Measurements from ENCODE around the gene CARMIL1. TPM values are rescaled to one million over a fixed set of nuclear protein-coding genes. Genes with fewer than 3 reads are reported as not detected.

CARMIL1 gene
- total and polyA plus RNA-seq, 2 donors from 2014 or later, result 22.3 to 51.1 TPM

DNA sequence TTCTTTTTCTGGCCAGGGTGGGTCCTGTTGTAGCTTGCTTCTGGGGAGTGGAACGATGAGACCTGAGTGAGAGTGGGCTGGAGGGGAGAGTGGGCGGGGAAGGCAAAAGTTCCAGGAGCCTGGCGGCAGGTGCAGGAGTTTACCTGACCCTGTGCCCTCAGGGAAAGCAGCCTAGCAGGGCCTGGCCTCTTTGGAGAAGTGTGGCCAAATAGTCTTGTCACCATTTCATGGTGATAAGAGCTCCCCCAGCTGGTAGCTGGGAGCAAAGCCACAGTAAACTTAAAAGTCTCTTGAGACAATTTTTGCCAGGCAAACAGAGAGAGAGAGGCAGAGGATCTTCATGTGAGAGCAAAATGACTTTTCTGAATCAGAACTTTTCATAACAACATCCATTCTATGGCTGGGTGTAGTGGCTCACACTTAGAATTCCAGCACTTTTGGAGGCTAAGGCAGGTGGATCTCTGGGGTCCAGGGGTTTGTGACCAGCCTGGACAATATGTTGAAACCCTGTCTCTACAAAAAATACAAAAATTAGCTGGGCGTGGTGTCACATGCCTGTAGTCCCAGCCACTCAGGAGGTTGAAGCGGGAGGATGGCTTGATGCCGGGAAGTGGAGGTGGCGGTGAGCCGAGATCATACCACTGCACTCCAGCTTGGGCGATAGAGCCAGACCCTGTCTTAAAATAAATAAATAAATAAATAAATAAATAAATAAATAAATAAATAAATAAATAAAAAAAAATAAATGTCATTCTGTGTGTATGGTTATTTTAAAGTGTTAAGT, 211.0 kb downstream of the CARMIL1 start:
- DNase-seq (peak; percentile 76 to 93 (median 85)), FAIRE-seq (peak; percentile 87)
- intact Hi-C loops (cut with DNase I), result no loop called here
- H3K4me1 ChIP-seq (ENCODE audit: control insufficient read depth in 2 of 3, insufficient read depth in 2 of 3, low read depth in 1 of 3, low read length in 3 of 3), result peaks cover 0 to 3% (median 0%) of the 10 kb centered on the region in 3 donors
- no peak overlapping the region for H3K27ac ChIP-seq (ENCODE audit: low read depth in 2 of 2, low read length in 2 of 2)
- H3K4me3 ChIP-seq (ENCODE audit: low read length in 3 of 3), result no peak overlapping the region
- H3K27me3 ChIP-seq (ENCODE audit: control insufficient read depth, insufficient read depth, low read length), result no peaks in the 10 kb centered on the region
- TF ChIP-seq, protein P1, sequence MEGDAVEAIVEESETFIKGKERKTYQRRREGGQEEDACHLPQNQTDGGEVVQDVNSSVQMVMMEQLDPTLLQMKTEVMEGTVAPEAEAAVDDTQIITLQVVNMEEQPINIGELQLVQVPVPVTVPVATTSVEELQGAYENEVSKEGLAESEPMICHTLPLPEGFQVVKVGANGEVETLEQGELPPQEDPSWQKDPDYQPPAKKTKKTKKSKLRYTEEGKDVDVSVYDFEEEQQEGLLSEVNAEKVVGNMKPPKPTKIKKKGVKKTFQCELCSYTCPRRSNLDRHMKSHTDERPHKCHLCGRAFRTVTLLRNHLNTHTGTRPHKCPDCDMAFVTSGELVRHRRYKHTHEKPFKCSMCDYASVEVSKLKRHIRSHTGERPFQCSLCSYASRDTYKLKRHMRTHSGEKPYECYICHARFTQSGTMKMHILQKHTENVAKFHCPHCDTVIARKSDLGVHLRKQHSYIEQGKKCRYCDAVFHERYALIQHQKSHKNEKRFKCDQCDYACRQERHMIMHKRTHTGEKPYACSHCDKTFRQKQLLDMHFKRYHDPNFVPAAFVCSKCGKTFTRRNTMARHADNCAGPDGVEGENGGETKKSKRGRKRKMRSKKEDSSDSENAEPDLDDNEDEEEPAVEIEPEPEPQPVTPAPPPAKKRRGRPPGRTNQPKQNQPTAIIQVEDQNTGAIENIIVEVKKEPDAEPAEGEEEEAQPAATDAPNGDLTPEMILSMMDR (IDR thresholded peaks at IDR 0.05; ENCODE audit: borderline replicate concordance, extremely low read depth, insufficient read depth), result peak; percentile 87
- no peak overlapping the region for H3K9ac ChIP-seq (ENCODE audit: low read length in 3 of 3)
- H3K36me3 ChIP-seq (ENCODE audit: control insufficient read depth in 2 of 3, insufficient read depth in 3 of 3, low read length in 3 of 3), result peaks cover 0 to 2% (median 0%) of the 10 kb centered on the region in 3 donors
- no peaks in the 10 kb centered on the region for H3K9me3 ChIP-seq (ENCODE audit: control insufficient read depth in 2 of 3, insufficient read depth in 1 of 3, low read length in 3 of 3)

DNA sequence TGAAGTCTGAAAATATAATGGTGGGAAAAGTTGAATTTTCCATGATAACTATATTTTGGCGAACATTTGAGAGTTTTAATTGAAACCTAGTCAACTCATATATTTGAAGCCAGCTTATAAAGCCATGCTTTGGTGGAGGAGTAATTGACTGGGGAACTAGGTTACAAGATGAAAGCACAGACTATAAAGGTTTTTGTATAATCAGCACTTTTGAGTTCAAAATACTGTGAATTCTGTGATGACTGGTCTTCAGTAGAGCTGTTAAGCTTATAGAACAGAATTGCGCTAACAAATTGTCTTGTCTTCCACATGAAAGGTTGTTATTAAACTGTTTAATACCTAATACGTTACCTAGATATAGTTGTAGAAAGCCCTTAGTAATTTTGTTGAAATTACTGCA, 213.8 kb downstream of the CARMIL1 start:
- H3K4me1 ChIP-seq (ENCODE audit: control insufficient read depth in 2 of 3, insufficient read depth in 2 of 3, low read depth in 1 of 3, low read length in 3 of 3), result peaks cover 0 to 3% (median 0%) of the 10 kb centered on the region in 3 donors
- DNase-seq (no peak), FAIRE-seq (no peak)
- no peak overlapping the region for H3K9ac ChIP-seq (ENCODE audit: low read length in 3 of 3)
- TF ChIP-seq, protein P1 (IDR thresholded peaks at IDR 0.05; ENCODE audit: borderline replicate concordance, extremely low read depth, insufficient read depth), result no peak
- H3K36me3 ChIP-seq (ENCODE audit: control insufficient read depth in 2 of 3, insufficient read depth in 3 of 3, low read length in 3 of 3), result peaks cover 0 to 2% (median 0%) of the 10 kb centered on the region in 3 donors
- H3K27ac ChIP-seq (ENCODE audit: low read depth in 2 of 2, low read length in 2 of 2), result no peak overlapping the region
- no peak overlapping the region for H3K4me3 ChIP-seq (ENCODE audit: low read length in 3 of 3)
- H3K9me3 ChIP-seq (ENCODE audit: control insufficient read depth in 2 of 3, insufficient read depth in 1 of 3, low read length in 3 of 3), result no peaks in the 10 kb centered on the region
- H3K27me3 ChIP-seq (ENCODE audit: control insufficient read depth, insufficient read depth, low read length), result no peaks in the 10 kb centered on the region
- intact Hi-C loops (cut with DNase I), result no loop called here

DNA sequence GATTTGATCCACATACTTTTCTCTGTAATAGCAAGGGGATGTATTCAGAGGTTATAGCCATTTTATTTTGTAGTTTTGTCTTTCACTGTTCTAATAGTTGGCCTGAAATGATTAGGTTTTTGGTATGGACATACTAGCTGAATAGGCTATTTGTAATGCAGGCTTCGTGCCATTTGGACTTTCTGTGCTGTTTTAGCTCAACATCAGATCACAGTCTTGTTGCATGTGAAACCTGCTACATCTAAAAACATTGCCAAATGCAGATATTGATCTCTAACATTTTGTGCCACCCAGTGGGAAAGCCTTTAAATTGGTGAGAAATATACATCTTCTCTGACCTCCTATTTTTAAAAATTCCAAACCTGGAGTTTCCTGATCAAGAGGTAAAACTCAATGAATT, 215.3 kb downstream of the CARMIL1 start:
- DNase-seq (no peak), FAIRE-seq (no peak)
- Histone ChIP-seq H3K4me3 (ENCODE audit: low read length in 3 of 3) (no peak overlapping the region), H3K27ac (ENCODE audit: low read depth in 2 of 2, low read length in 2 of 2) (no peak overlapping the region), H3K9ac (ENCODE audit: low read length in 3 of 3) (no peak overlapping the region), H3K27me3 (ENCODE audit: control insufficient read depth, insufficient read depth, low read length) (no peaks in the 10 kb centered on the region), H3K9me3 (ENCODE audit: control insufficient read depth in 2 of 3, insufficient read depth in 1 of 3, low read length in 3 of 3) (no peaks in the 10 kb centered on the region), H3K36me3 (ENCODE audit: control insufficient read depth in 2 of 3, insufficient read depth in 3 of 3, low read length in 3 of 3) (peaks cover 0 to 2% (median 0%) of the 10 kb centered on the region in 3 donors), H3K4me1 (ENCODE audit: control insufficient read depth in 2 of 3, insufficient read depth in 2 of 3, low read depth in 1 of 3, low read length in 3 of 3) (peaks cover 0 to 3% (median 0%) of the 10 kb centered on the region in 3 donors)
- TF ChIP-seq, protein P1 (IDR thresholded peaks at IDR 0.05; ENCODE audit: borderline replicate concordance, extremely low read depth, insufficient read depth), result no peak
- intact Hi-C loops (cut with DNase I), result no loop called here

Data from kidney (tissue), 14 donors.